ENCODE data around the gene THSD8. TPM values are rescaled to one million over a fixed set of nuclear protein-coding genes. Genes with fewer than 3 reads are reported as not detected.

The THSD8 gene
- total and polyA plus RNA-seq, 11 donors, result 0.35 to 6.8 (median 2.2) TPM; not detected in 2

DNA sequence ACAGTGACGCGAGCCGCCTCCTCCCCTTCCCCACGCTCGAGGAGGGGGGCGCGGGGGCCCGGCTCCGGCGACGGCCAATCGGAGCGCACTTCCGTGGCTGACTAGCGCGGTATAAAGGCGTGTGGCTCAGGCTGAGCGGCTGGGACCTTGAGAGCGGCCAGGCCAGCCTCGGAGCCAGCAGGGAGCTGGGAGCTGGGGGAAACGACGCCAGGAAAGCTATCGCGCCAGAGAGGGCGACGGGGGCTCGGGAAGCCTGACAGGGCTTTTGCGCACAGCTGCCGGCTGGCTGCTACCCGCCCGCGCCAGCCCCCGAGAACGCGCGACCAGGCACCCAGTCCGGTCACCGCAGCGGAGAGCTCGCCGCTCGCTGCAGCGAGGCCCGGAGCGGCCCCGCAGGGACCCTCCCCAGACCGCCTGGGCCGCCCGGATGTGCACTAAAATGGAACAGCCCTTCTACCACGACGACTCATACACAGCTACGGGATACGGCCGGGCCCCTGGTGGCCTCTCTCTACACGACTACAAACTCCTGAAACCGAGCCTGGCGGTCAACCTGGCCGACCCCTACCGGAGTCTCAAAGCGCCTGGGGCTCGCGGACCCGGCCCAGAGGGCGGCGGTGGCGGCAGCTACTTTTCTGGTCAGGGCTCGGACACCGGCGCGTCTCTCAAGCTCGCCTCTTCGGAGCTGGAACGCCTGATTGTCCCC lies 10.4 kb upstream of the THSD8 start, which contains the start of gene JUNB:
Gene JUNB, plus strand, starts transcription at position 142 of the 706 bp plus-strand sequence. Its CDS starts 286 bp downstream, at position 428.
- peaks cover 0 to 12% (median 0%) of the 10 kb centered on the region in 9 donors for H3K36me3 ChIP-seq
- no peaks in the 10 kb centered on the region for H3K9me3 ChIP-seq
- peak within 1 kb of the TSS; percentile 95 to 100 (median 99) for H3K27ac ChIP-seq
- peak within 1 kb of the TSS; percentile 43 to 99 (median 84) for H3K4me3 ChIP-seq
- TF ChIP-seq POLR2A (IDR thresholded peaks at IDR 0.05), result peak; percentile 100
- TF ChIP-seq CTCF (IDR thresholded peaks at IDR 0.05), result peak in 4 of 12 donors; percentile 6 to 12 (median 8)
- ATAC-seq (peak; percentile 55 to 71 (median 66)), DNase-seq (peak; percentile 99)
- WGBS, 4 donors, result 0 to 1% (median 1%) methylated on average over 40 to 73 of the region's 73 CpGs
- intact Hi-C loops (cut with DNase I), result loop anchor here in 1 of 10 donors (2.0 kb wide), 1 partner anchor 13 kb away; no protein-coding TSS in a partner anchor
- peaks cover 3 to 64% (median 48%) of the 10 kb centered on the region in 12 donors for H3K4me1 ChIP-seq
- no peaks in the 10 kb centered on the region for H3K27me3 ChIP-seq

GRCh38 chr19:12792051-12792852 lies 9.6 kb upstream of the THSD8 start:
- no peak for ATAC-seq
- Histone ChIP-seq H3K36me3 (peaks cover 0 to 12% (median 5%) of the 10 kb centered on the region in 9 donors), H3K27me3 (no peaks in the 10 kb centered on the region), H3K4me3 (peak overlapping the region; percentile 43 to 99 (median 84)), H3K9me3 (no peaks in the 10 kb centered on the region), H3K4me1 (peaks cover 3 to 62% (median 42%) of the 10 kb centered on the region in 12 donors), H3K27ac (peak overlapping the region; percentile 95 to 100 (median 99))
- WGBS, 4 donors, result 0% methylated on average over 35 to 84 of the region's 84 CpGs
- intact Hi-C loops (cut with DNase I), result loop anchor here in 1 of 10 donors (2.0 kb wide), 1 partner anchor 13 kb away; no protein-coding TSS in a partner anchor
- TF ChIP-seq CTCF (IDR thresholded peaks at IDR 0.05) (no peak), POLR2A (IDR thresholded peaks at IDR 0.05) (peak in 1 of 2 donors; percentile 16)
- peak; percentile 63 to 87 (median 75) for DNase-seq

- H3K4me3 ChIP-seq, result peak overlapping the region; percentile 43 to 99 (median 84)
- H3K9me3 ChIP-seq, result no peaks in the 10 kb centered on the region
- no peak for DNase-seq
- intact Hi-C loops (cut with DNase I), result loop anchor here in 1 of 10 donors (2.0 kb wide), 1 partner anchor 14 kb away; no protein-coding TSS in a partner anchor
- WGBS, 4 donors, result 0 to 1% (median 0%) methylated on average over 22 of the region's 22 CpGs
- no peak for TF ChIP-seq POLR2A (IDR thresholded peaks at IDR 0.05)
- TF ChIP-seq CTCF (IDR thresholded peaks at IDR 0.05), result no peak
- peaks cover 0 to 12% (median 8%) of the 10 kb centered on the region in 9 donors for H3K36me3 ChIP-seq
- peaks cover 3 to 56% (median 38%) of the 10 kb centered on the region in 12 donors for H3K4me1 ChIP-seq
- H3K27me3 ChIP-seq, result no peaks in the 10 kb centered on the region
- no peak for ATAC-seq
- H3K27ac ChIP-seq, result peak overlapping the region; percentile 95 to 100 (median 99)
These were observed 9.0 kb upstream of the THSD8 start for GRCh38 chr19:12792853-12793289.
